Upper lobe of left lung (tissue), 6 donors: Measurements from ENCODE around the gene SLCO3A1. TPM values are rescaled to one million over a fixed set of nuclear protein-coding genes. Genes with fewer than 3 reads are reported as not detected.

Experiments used
- ATAC-seq, 2 donors: fragments of 200-7000 bp; cut with Tn5 transposase; one replicate each; pipeline ENCODE4 v1.9.1; 2022; ENCODE audit warnings: mild to moderate bottlenecking in 2 of 2, moderate library complexity in 2 of 2; ENCODE audit not compliant: low FRiP score in 2 of 2
- DNase-seq, 2 donors: peaks; one replicate each; pipeline ENCODE4 v3.0.0-alpha.2; 2019 to 2020
- H3K27ac ChIP-seq, 4 donors: fragments of 200-600 bp; sonication (generic); one replicate each; pipeline ENCODE4 v1.5.1; 2016 to 2019
- H3K27me3 ChIP-seq, 4 donors: fragments of 200-600 bp; sonication (generic); one replicate each; pipeline ENCODE4 v1.5.1; 2017 to 2019
- H3K36me3 ChIP-seq, 4 donors: fragments of 200-600 bp; sonication (generic); one replicate each; pipeline ENCODE4 v1.5.1; 2016 to 2019
- H3K4me1 ChIP-seq, 4 donors: fragments of 200-600 bp; sonication (generic); one replicate each; pipeline ENCODE4 v1.5.1; 2018 to 2019
- H3K4me3 ChIP-seq, 4 donors: fragments of 200-600 bp; sonication (generic); one replicate each; pipeline ENCODE4 v1.5.1; 2017 to 2019; ENCODE audit warnings: mild to moderate bottlenecking in 2 of 4, moderate library complexity in 1 of 4
- H3K9me3 ChIP-seq, 4 donors: fragments of 200-600 bp; sonication (generic); one replicate each; pipeline ENCODE4 v1.5.1; 2018 to 2019
- CTCF ChIP-seq, 6 experiments: fragments of 450-650 bp in 4 of 6; fragments of 200-600 bp in 2 of 6; sonication (generic) in 2 of 6; IDR thresholded peaks; one replicate each; pipeline ENCODE4 v1.5.1; 2016 to 2019; ENCODE audit warnings: antibody characterized with exemption in 6 of 6
- EP300 ChIP-seq, 4 donors: sonication (generic); formaldehyde crosslinking; IDR thresholded peaks; one replicate each; pipeline ENCODE4 v1.5.1; 2017; ENCODE audit warnings: antibody characterized with exemption in 4 of 4, control low read depth in 2 of 4
- POLR2A ChIP-seq, 4 donors: fragments of 450-650 bp; IDR thresholded peaks; one replicate each; pipeline ENCODE4 v1.5.1; 2016 to 2017; ENCODE audit warnings: antibody characterized with exemption in 4 of 4, mild to moderate bottlenecking in 2 of 4
- POLR2AphosphoS5 ChIP-seq, 2 donors: sonication (generic); formaldehyde crosslinking; IDR thresholded peaks; one replicate each; pipeline ENCODE4 v1.5.1; 2017; ENCODE audit warnings: antibody characterized with exemption in 2 of 2
- WGBS, 2 donors: methylation state at CpG; one replicate each; pipeline ENCODE4 v1.1.5; 2017 to 2018; 5-methylcytosine and 5-hydroxymethylcytosine counted together
- total RNA-seq, 6 donors: library from RNA; depleted of rRNA in 4 of 6; stranded (reverse); fragments of >200 nt in 4 of 6; gene quantifications; one replicate each; pipeline versions ENCODE4 v1.1.0 to v1.2.1, GENCODE V29; 2016 to 2021
- donor health status: DM: no; HTN: no; CAD: no; lungs with moderate emphysema.
- donor health status: DM: no; HTN: yes; CAD: no; lungs with severe emphysema.

The SLCO3A1 gene
- total RNA-seq, 6 donors from 2014 or later = 29.3 to 56.6 (median 46.7) TPM

- WGBS, 2 donors = 81 to 95% methylated on average over 8 to 9 of the region's 9 CpGs
- Histone ChIP-seq H3K9me3 (no peaks in the 10 kb centered on the region), H3K27ac (no peak overlapping the region), H3K36me3 (no peaks in the 10 kb centered on the region), H3K27me3 (no peaks in the 10 kb centered on the region), H3K4me3 (no peak overlapping the region), H3K4me1 (peaks cover 0 to 3% (median under 1%) of the 10 kb centered on the region in 4 donors)
- TF ChIP-seq POLR2A (IDR thresholded peaks at IDR 0.05) = no peak
- no peak for TF ChIP-seq POLR2AphosphoS5 (IDR thresholded peaks at IDR 0.05)
- no peak for TF ChIP-seq CTCF (IDR thresholded peaks at IDR 0.05)
- no peak for DNase-seq
- no peak for ATAC-seq
These were observed 127.2 kb downstream of the SLCO3A1 start for GRCh38 chr15:91980502-91981267.

- Histone ChIP-seq H3K27me3 (no peaks in the 10 kb centered on the region), H3K4me3 (no peak overlapping the region), H3K9me3 (no peaks in the 10 kb centered on the region), H3K4me1 (peaks cover 0 to 1% (median 0%) of the 10 kb centered on the region in 4 donors), H3K36me3 (no peaks in the 10 kb centered on the region), H3K27ac (no peak overlapping the region)
- WGBS, 2 donors = 89 to 92% methylated on average over 10 of the region's 10 CpGs
- no peak for TF ChIP-seq POLR2A (IDR thresholded peaks at IDR 0.05)
- TF ChIP-seq EP300 (IDR thresholded peaks at IDR 0.05) = no peak
- TF ChIP-seq POLR2AphosphoS5 (IDR thresholded peaks at IDR 0.05) = no peak
- no peak for TF ChIP-seq CTCF (IDR thresholded peaks at IDR 0.05)
- ATAC-seq (no peak), DNase-seq (no peak)
These were observed 128.6 kb downstream of the SLCO3A1 start for GRCh38 chr15:91981821-91982800.

- peak in 1 of 2 donors; percentile 48 for ATAC-seq
- 83 to 84% methylated on average over 7 of the region's 7 CpGs for WGBS, 2 donors
These were observed 130.3 kb downstream of the SLCO3A1 start for GRCh38 chr15:91983729-91984340.

GRCh38 chr15:91985297-91985696, 131.8 kb downstream of the SLCO3A1 start:
- Histone ChIP-seq H3K4me3 (no peak overlapping the region), H3K27me3 (no peaks in the 10 kb centered on the region), H3K36me3 (no peaks in the 10 kb centered on the region), H3K27ac (no peak overlapping the region), H3K9me3 (no peaks in the 10 kb centered on the region), H3K4me1 (peaks cover 0 to 3% (median 0%) of the 10 kb centered on the region in 4 donors)
- no peak for DNase-seq
- no peak for ATAC-seq
- TF ChIP-seq CTCF (IDR thresholded peaks at IDR 0.05) = no peak
- no peak for TF ChIP-seq POLR2AphosphoS5 (IDR thresholded peaks at IDR 0.05)
- no peak for TF ChIP-seq EP300 (IDR thresholded peaks at IDR 0.05)
- no peak for TF ChIP-seq POLR2A (IDR thresholded peaks at IDR 0.05)
- 90 to 95% methylated on average over 7 of the region's 7 CpGs for WGBS, 2 donors

More at GRCh38 chr15:91983729-91984340, 130.3 kb downstream of the SLCO3A1 start:
- Histone ChIP-seq H3K4me3 (no peak overlapping the region), H3K9me3 (no peaks in the 10 kb centered on the region), H3K27me3 (no peaks in the 10 kb centered on the region), H3K27ac (no peak overlapping the region), H3K36me3 (no peaks in the 10 kb centered on the region), H3K4me1 (peaks cover 0 to 3% (median 0%) of the 10 kb centered on the region in 4 donors)
- DNase-seq = no peak
- TF ChIP-seq CTCF (IDR thresholded peaks at IDR 0.05) = no peak
